Muscle of leg (tissue), 11 donors: ENCODE results near the gene VRK2. TPM values are rescaled to one million over a fixed set of nuclear protein-coding genes. Genes with fewer than 3 reads are reported as not detected.

Experiments
- DNase-seq: peaks from one replicate; pipeline ENCODE4 v3.0.0; 2013
- H3K27ac ChIP-seq: one replicate; pipeline ENCODE4 v1.5.1; 2013; ENCODE audit warnings: mild to moderate bottlenecking, low read length, control low read depth
- H3K27me3 ChIP-seq: one replicate; pipeline ENCODE4 v1.6.1; 2013; ENCODE audit warnings: low read length; ENCODE audit not compliant: control insufficient read depth, insufficient read depth
- H3K36me3 ChIP-seq: one replicate; pipeline ENCODE4 v1.6.1; 2013; ENCODE audit warnings: low read length; ENCODE audit not compliant: control insufficient read depth, insufficient read depth
- H3K4me1 ChIP-seq: one replicate; pipeline ENCODE4 v1.6.1; 2013; ENCODE audit warnings: low read length; ENCODE audit not compliant: control insufficient read depth, insufficient read depth
- H3K4me3 ChIP-seq: one replicate; pipeline ENCODE4 v1.5.1; 2013; ENCODE audit warnings: low read length, control low read depth
- H3K9me3 ChIP-seq: replicated peaks from 2 replicates; pipeline ENCODE4 v1.6.1; 2013; ENCODE audit warnings: low read depth, low read length; ENCODE audit not compliant: control insufficient read depth
- WGBS: methylation state at CpG from one replicate; pipeline ENCODE4 v1.1.5; 2013; ENCODE audit warnings: missing lambda C conversion rate; ENCODE audit not compliant: insufficient coverage; 5-methylcytosine and 5-hydroxymethylcytosine counted together
- polyA plus RNA-seq, 8 donors: library from polyadenylated mRNA; unstranded; fragments of 120-200 nt; gene quantifications; one replicate each; pipeline versions ENCODE4 v1.2.1 to v1.2.3, GENCODE V29; 2013; ENCODE audit warnings: inconsistent platforms in 1 of 8, low replicate concordance in 1 of 8; ENCODE audit not compliant: insufficient read length in 8 of 8, insufficient read depth in 1 of 8
- total RNA-seq: library from RNA; stranded (reverse); fragments of 120-200 nt; gene quantifications from one replicate; pipeline ENCODE4 v1.2.4, GENCODE V29; 2013

The VRK2 gene
- total and polyA plus RNA-seq, 9 donors = 12.2 to 17.7 (median 14.2) TPM

- DNase-seq = no peak
- WGBS = no CpG with 5 or more reads among the region's 1 CpG
Measured at GRCh38 chr2:58032764-58033080, 13.9 kb upstream of the VRK2 start.

DNA sequence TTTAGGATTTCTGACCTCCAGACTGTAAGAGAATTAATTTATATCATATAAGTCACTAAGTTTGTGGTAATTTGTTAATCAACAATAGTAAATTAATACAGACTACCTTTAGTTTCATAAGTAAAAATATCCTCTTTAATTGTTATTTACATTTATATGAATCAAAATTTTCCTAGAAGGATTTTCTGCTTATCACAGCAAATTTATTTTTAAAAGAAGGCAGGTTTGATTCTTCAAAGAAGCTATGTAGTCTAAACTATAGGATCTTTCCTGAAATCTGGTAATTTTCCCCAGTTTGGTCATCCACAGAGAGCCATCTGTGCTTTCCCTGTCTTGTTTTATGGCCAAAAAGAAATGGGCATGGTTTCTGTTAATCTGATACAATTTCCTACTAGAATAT lies 13.1 kb upstream of the VRK2 start:
- H3K36me3 ChIP-seq = no peaks in the 10 kb centered on the region
- H3K27ac ChIP-seq = no peak overlapping the region
- no peak overlapping the region for H3K4me3 ChIP-seq
- no peaks in the 10 kb centered on the region for H3K27me3 ChIP-seq
- no peak for DNase-seq
- H3K4me1 ChIP-seq = no peaks in the 10 kb centered on the region
- no peaks in the 10 kb centered on the region for H3K9me3 ChIP-seq

More at GRCh38 chr2:58032764-58033080, 13.9 kb upstream of the VRK2 start:
- no peaks in the 10 kb centered on the region for H3K27me3 ChIP-seq
- H3K4me1 ChIP-seq = no peaks in the 10 kb centered on the region
- H3K9me3 ChIP-seq = no peaks in the 10 kb centered on the region
- H3K27ac ChIP-seq = no peak overlapping the region
- no peaks in the 10 kb centered on the region for H3K36me3 ChIP-seq
- no peak overlapping the region for H3K4me3 ChIP-seq

- no peak for DNase-seq
Measured at GRCh38 chr2:58035352-58035751, 11.3 kb upstream of the VRK2 start.

GRCh38 chr2:58039170-58039611 lies 7.4 kb upstream of the VRK2 start:
- no peaks in the 10 kb centered on the region for H3K27me3 ChIP-seq
- WGBS = 25% methylated on average over 1 of the region's 1 CpG
- H3K4me1 ChIP-seq = no peaks in the 10 kb centered on the region
- H3K9me3 ChIP-seq = no peaks in the 10 kb centered on the region
- H3K27ac ChIP-seq = no peak overlapping the region
- no peak overlapping the region for H3K4me3 ChIP-seq
- peak; percentile 63 for DNase-seq
- no peaks in the 10 kb centered on the region for H3K36me3 ChIP-seq

More at GRCh38 chr2:58035352-58035751, 11.3 kb upstream of the VRK2 start:
- no peaks in the 10 kb centered on the region for H3K36me3 ChIP-seq
- no CpG with 5 or more reads among the region's 3 CpGs for WGBS
- H3K27ac ChIP-seq = no peak overlapping the region
- no peak overlapping the region for H3K4me3 ChIP-seq
- H3K27me3 ChIP-seq = no peaks in the 10 kb centered on the region
- H3K9me3 ChIP-seq = no peaks in the 10 kb centered on the region
- no peaks in the 10 kb centered on the region for H3K4me1 ChIP-seq

- no peak for DNase-seq
Measured at GRCh38 chr2:58042486-58042970, 4.1 kb upstream of the VRK2 start.

GRCh38 chr2:58044145-58044544 lies 2.5 kb upstream of the VRK2 start:
- WGBS = 100% methylated on average over 1 of the region's 3 CpGs
- Histone ChIP-seq H3K9me3 (no peaks in the 10 kb centered on the region), H3K27ac (no peak overlapping the region), H3K27me3 (no peaks in the 10 kb centered on the region), H3K4me1 (peaks cover 4% of the 10 kb centered on the region), H3K4me3 (no peak overlapping the region), H3K36me3 (peaks cover 3% of the 10 kb centered on the region)
- DNase-seq = no peak

More at GRCh38 chr2:58042486-58042970, 4.1 kb upstream of the VRK2 start:
- Histone ChIP-seq H3K36me3 (peaks cover 3% of the 10 kb centered on the region), H3K27ac (no peak overlapping the region), H3K4me1 (peaks cover 4% of the 10 kb centered on the region), H3K27me3 (no peaks in the 10 kb centered on the region), H3K9me3 (no peaks in the 10 kb centered on the region), H3K4me3 (no peak overlapping the region)
- WGBS = no CpG with 5 or more reads among the region's 2 CpGs

GRCh38 chr2:58045580-58046334 lies 849 bp upstream of the VRK2 start:
- Histone ChIP-seq H3K4me1 (peaks cover 4% of the 10 kb centered on the region), H3K36me3 (peaks cover 3% of the 10 kb centered on the region), H3K27me3 (no peaks in the 10 kb centered on the region), H3K27ac (peak overlapping the region; percentile 94), H3K4me3 (peak overlapping the region; percentile 85), H3K9me3 (no peaks in the 10 kb centered on the region)
- WGBS = 68% methylated on average over 4 of the region's 17 CpGs
- no peak for DNase-seq

GRCh38 chr2:58046335-58046584 lies 346 bp upstream of the VRK2 start:
- no peaks in the 10 kb centered on the region for H3K27me3 ChIP-seq
- peaks cover 3% of the 10 kb centered on the region for H3K36me3 ChIP-seq
- H3K9me3 ChIP-seq = no peaks in the 10 kb centered on the region
- peak overlapping the region; percentile 94 for H3K27ac ChIP-seq
- H3K4me1 ChIP-seq = peaks cover 4% of the 10 kb centered on the region
- DNase-seq = no peak
- peak overlapping the region; percentile 85 for H3K4me3 ChIP-seq
- 0% methylated on average over 8 of the region's 14 CpGs for WGBS

- H3K4me1 ChIP-seq = peaks cover 4% of the 10 kb centered on the region
- peak overlapping the region; percentile 85 for H3K4me3 ChIP-seq
- WGBS = 0% methylated on average over 1 of the region's 13 CpGs
- no peaks in the 10 kb centered on the region for H3K9me3 ChIP-seq
- H3K36me3 ChIP-seq = peaks cover 4% of the 10 kb centered on the region
- H3K27me3 ChIP-seq = no peaks in the 10 kb centered on the region
- H3K27ac ChIP-seq = peak overlapping the region; percentile 94
- DNase-seq = no peak
Measured at GRCh38 chr2:58047373-58047935, 848 bp downstream of the VRK2 start.

GRCh38 chr2:58047961-58048360 lies 1.4 kb downstream of the VRK2 start:
- Histone ChIP-seq H3K4me1 (peaks cover 4% of the 10 kb centered on the region), H3K9me3 (no peaks in the 10 kb centered on the region), H3K27ac (no peak overlapping the region), H3K27me3 (no peaks in the 10 kb centered on the region), H3K36me3 (peaks cover 4% of the 10 kb centered on the region), H3K4me3 (no peak overlapping the region)
- no peak for DNase-seq
- no CpG with 5 or more reads among the region's 3 CpGs for WGBS
